Thyroid gland (tissue), 4 donors: ENCODE results near the gene SH3GL1. TPM values are rescaled to one million over a fixed set of nuclear protein-coding genes. Genes with fewer than 3 reads are reported as not detected.

ENCODE experiments used
- DNase-seq, 2 donors: peaks; one replicate each; pipeline ENCODE4 v3.0.0-alpha.2; 2019
- H3K27ac ChIP-seq, 3 donors: fragments of 200-600 bp; sonication (generic); 1 replicate in 2 of 3; 2 replicates in 1 of 3; pipeline ENCODE4 v1.5.1; 2016 to 2019; ENCODE audit warnings: mild to moderate bottlenecking in 1 of 3, moderate library complexity in 1 of 3
- H3K27me3 ChIP-seq: fragments of 200-600 bp; sonication (generic); one replicate; pipeline ENCODE4 v1.5.1; 2019
- H3K36me3 ChIP-seq, 2 donors: fragments of 200-600 bp; sonication (generic); one replicate each; pipeline ENCODE4 v1.5.1; 2016 to 2019
- H3K4me1 ChIP-seq, 2 donors: fragments of 200-600 bp; sonication (generic); one replicate each; pipeline ENCODE4 v1.5.1; 2017 to 2019
- H3K4me3 ChIP-seq, 3 donors: fragments of 200-600 bp; sonication (generic); replicated peaks in 1 of 3; 1 replicate in 2 of 3; 2 replicates in 1 of 3; pipeline ENCODE4 v1.5.1; 2016; ENCODE audit warnings: mild to moderate bottlenecking in 1 of 3
- H3K9me3 ChIP-seq: fragments of 200-600 bp; sonication (generic); one replicate; pipeline ENCODE4 v1.5.1; 2017
- CTCF ChIP-seq, 6 experiments: fragments of 200-600 bp in 3 of 6; fragments of 450-650 bp in 3 of 6; sonication (generic) in 3 of 6; IDR thresholded peaks; one replicate each; pipeline ENCODE4 v1.5.1; 2016 to 2019; ENCODE audit warnings: antibody characterized with exemption in 6 of 6, mild to moderate bottlenecking in 2 of 6, inconsistent platforms in 1 of 6, moderate library complexity in 1 of 6
- POLR2A ChIP-seq, 2 donors: fragments of 450-650 bp; IDR thresholded peaks; one replicate each; pipeline ENCODE4 v1.6.1; 2017; ENCODE audit warnings: antibody characterized with exemption in 2 of 2, mild to moderate bottlenecking in 2 of 2, moderate library complexity in 1 of 2
- WGBS, 2 donors: methylation state at CpG; one replicate each; pipeline ENCODE4 v1.1.5; 2017; 5-methylcytosine and 5-hydroxymethylcytosine counted together
- intact Hi-C: fragments of 100-400 bp; cut with DNase I; formaldehyde crosslinking; loops from one replicate; pipeline ENCODE4 v1.15.1; 2023
- total RNA-seq, 4 donors: library from RNA; depleted of rRNA; stranded (reverse); fragments of >200 nt; gene quantifications; one replicate each; pipeline ENCODE4 v1.2.3, GENCODE V29; 2016

Gene SH3GL1
- total RNA-seq, 4 donors from 2014 or later, result 33.1 to 42.4 (median 36.7) TPM

- Histone ChIP-seq H3K36me3 (peaks cover 47 to 48% of the 10 kb centered on the region in 2 donors), H3K27ac (no peak overlapping the region), H3K9me3 (no peaks in the 10 kb centered on the region), H3K4me1 (no peaks in the 10 kb centered on the region), H3K4me3 (no peak overlapping the region), H3K27me3 (no peaks in the 10 kb centered on the region)
- intact Hi-C loops, result no loop called here
- no peak for TF ChIP-seq CTCF (IDR thresholded peaks at IDR 0.05)
- TF ChIP-seq POLR2A (IDR thresholded peaks at IDR 0.05), result no peak
- no peak for DNase-seq
- WGBS, 2 donors, result 83 to 90% methylated on average over 6 to 16 of the region's 20 CpGs
Measured at GRCh38 chr19:4443966-4444764, 43.8 kb upstream of the SH3GL1 start.

- intact Hi-C loops, result no loop called here
- Histone ChIP-seq H3K4me1 (no peaks in the 10 kb centered on the region), H3K9me3 (no peaks in the 10 kb centered on the region), H3K36me3 (peaks cover 37 to 38% of the 10 kb centered on the region in 2 donors), H3K27me3 (no peaks in the 10 kb centered on the region), H3K4me3 (no peak overlapping the region), H3K27ac (no peak overlapping the region)
- no peak for DNase-seq
- WGBS, 2 donors, result 88 to 95% methylated on average over 14 to 15 of the region's 15 CpGs
- TF ChIP-seq POLR2A (IDR thresholded peaks at IDR 0.05) (no peak), CTCF (IDR thresholded peaks at IDR 0.05) (no peak)
Measured at GRCh38 chr19:4443188-4443587, 42.8 kb upstream of the SH3GL1 start.

GRCh38 chr19:4442819-4443146 is 42.4 kb upstream of the SH3GL1 start:
- intact Hi-C loops, result no loop called here
- no peaks in the 10 kb centered on the region for H3K27me3 ChIP-seq
- H3K36me3 ChIP-seq, result peaks cover 33 to 34% of the 10 kb centered on the region in 2 donors
- WGBS, 2 donors, result 71 to 74% methylated on average over 9 to 10 of the region's 10 CpGs
- H3K4me3 ChIP-seq, result no peak overlapping the region
- TF ChIP-seq POLR2A (IDR thresholded peaks at IDR 0.05) (no peak), CTCF (IDR thresholded peaks at IDR 0.05) (no peak)
- H3K4me1 ChIP-seq, result no peaks in the 10 kb centered on the region
- H3K27ac ChIP-seq, result no peak overlapping the region
- DNase-seq, result no peak
- H3K9me3 ChIP-seq, result no peaks in the 10 kb centered on the region

- intact Hi-C loops, result no loop called here
- H3K9me3 ChIP-seq, result no peaks in the 10 kb centered on the region
- no peak overlapping the region for H3K4me3 ChIP-seq
- no peaks in the 10 kb centered on the region for H3K4me1 ChIP-seq
- DNase-seq, result no peak
- WGBS, 2 donors, result 80 to 82% methylated on average over 21 to 22 of the region's 22 CpGs
- no peak overlapping the region for H3K27ac ChIP-seq
- H3K27me3 ChIP-seq, result no peaks in the 10 kb centered on the region
- peaks cover 27 to 29% of the 10 kb centered on the region in 2 donors for H3K36me3 ChIP-seq
- no peak for TF ChIP-seq POLR2A (IDR thresholded peaks at IDR 0.05)
- TF ChIP-seq CTCF (IDR thresholded peaks at IDR 0.05), result no peak
Measured at GRCh38 chr19:4441994-4442818, 41.9 kb upstream of the SH3GL1 start.

GRCh38 chr19:4439243-4439642 is 38.9 kb upstream of the SH3GL1 start:
- no peaks in the 10 kb centered on the region for H3K4me1 ChIP-seq
- no peaks in the 10 kb centered on the region for H3K36me3 ChIP-seq
- no peak overlapping the region for H3K27ac ChIP-seq
- H3K4me3 ChIP-seq, result no peak overlapping the region
- WGBS, 2 donors, result 86 to 96% methylated on average over 12 of the region's 12 CpGs
- TF ChIP-seq POLR2A (IDR thresholded peaks at IDR 0.05), result no peak
- TF ChIP-seq CTCF (IDR thresholded peaks at IDR 0.05), result no peak
- DNase-seq, result no peak
- no peaks in the 10 kb centered on the region for H3K27me3 ChIP-seq
- intact Hi-C loops, result no loop called here
- H3K9me3 ChIP-seq, result no peaks in the 10 kb centered on the region
